HEK293 (cell line): Measurements from ENCODE around the gene SELENOI.

Experiments used
- CTCF ChIA-PET: fragments of 350-600 bp; formaldehyde crosslinking; extraction: SDS; loops from one replicate; lab custom pipeline; 2021; ENCODE audit warnings: antibody characterized with exemption; lab: Yijun Ruan, JAX
- POLR2A ChIA-PET: fragments of 300-600 bp; formaldehyde crosslinking; extraction: SDS; loops from one replicate; lab custom pipeline; 2020; ENCODE audit warnings: antibody characterized with exemption, inconsistent platforms; lab: Yijun Ruan, JAX
- H3K27ac ChIP-seq: fragments of 200-500 bp; sonication (Bioruptor generic); 2 replicates; pipeline ENCODE4 v1.5.1; 2014; ENCODE audit warnings: low read depth, low read length, control low read depth, inconsistent platforms; ENCODE audit errors: extremely low read depth
- H3K36me3 ChIP-seq, 2 experiments: fragments of 200-500 bp in 1 of 2; sonication (Bioruptor generic) in 1 of 2; 1 replicate in 1 of 2; 2 replicates in 1 of 2; pipeline ENCODE4 v1.5.1; 2014 to 2017; ENCODE audit warnings: inconsistent platforms in 2 of 2, low read length in 2 of 2; ENCODE audit not compliant: control insufficient read depth in 2 of 2, insufficient read depth in 1 of 2
- H3K4me1 ChIP-seq: fragments of 200-500 bp; sonication (Bioruptor generic); 2 replicates; pipeline ENCODE4 v1.5.1; 2014; ENCODE audit warnings: mild to moderate bottlenecking, low read length, inconsistent platforms; ENCODE audit not compliant: control insufficient read depth, insufficient read depth
- H3K4me3 ChIP-seq: 2 replicates; pipeline ENCODE4 v1.5.1; 2011; ENCODE audit warnings: low read depth, mild to moderate bottlenecking, control low read depth, low read length, moderate library complexity
- H3K9me3 ChIP-seq: fragments of 200-500 bp; sonication (Bioruptor generic); 2 replicates; pipeline ENCODE4 v1.5.1; 2014; ENCODE audit warnings: low read depth, low read length, inconsistent platforms; ENCODE audit not compliant: control insufficient read depth, insufficient read depth
- FEZF1 ChIP-seq: fragments of 450-650 bp; formaldehyde crosslinking; IDR thresholded peaks from 2 replicates; pipeline ENCODE4 v1.5.1; 2016; ENCODE audit warnings: missing biosample characterization, missing genetic modification characterization
- IKZF3 ChIP-seq: fragments of 450-650 bp; IDR thresholded peaks from 2 replicates; pipeline ENCODE4 v1.5.0; 2018; ENCODE audit warnings: missing biosample characterization, mild to moderate bottlenecking, missing genetic modification characterization, moderate library complexity
- KLF8 ChIP-seq: fragments of 450-650 bp; formaldehyde crosslinking; IDR thresholded peaks from 2 replicates; pipeline ENCODE4 v1.5.1; 2016; ENCODE audit warnings: missing biosample characterization, missing genetic modification characterization
- OSR2 ChIP-seq: fragments of 450-650 bp; formaldehyde crosslinking; IDR thresholded peaks from 2 replicates; pipeline ENCODE4 v1.5.1; 2016; ENCODE audit warnings: missing biosample characterization, missing genetic modification characterization
- REPIN1 ChIP-seq: fragments of 450-650 bp; formaldehyde crosslinking; IDR thresholded peaks from 2 replicates; pipeline ENCODE4 v1.5.1; 2017; ENCODE audit warnings: missing biosample characterization, missing genetic modification characterization, low read depth
- SP7 ChIP-seq: fragments of 450-650 bp; formaldehyde crosslinking; IDR thresholded peaks from 2 replicates; pipeline ENCODE4 v1.5.1; 2016; ENCODE audit warnings: missing biosample characterization, missing genetic modification characterization
- TRIM28 ChIP-seq: IDR thresholded peaks from 2 replicates; pipeline ENCODE4 v1.6.1; 2011; ENCODE audit warnings: low read length, control low read depth, borderline replicate concordance
- ZNF211 ChIP-seq: fragments of 450-650 bp; formaldehyde crosslinking; IDR thresholded peaks from 2 replicates; pipeline ENCODE4 v1.5.1; 2016; ENCODE audit warnings: low read depth, missing biosample characterization, missing genetic modification characterization
- ZNF223 ChIP-seq: fragments of 450-650 bp; formaldehyde crosslinking; IDR thresholded peaks from 2 replicates; pipeline ENCODE4 v1.5.1; 2016; ENCODE audit warnings: missing biosample characterization, missing genetic modification characterization
- ZNF266 ChIP-seq: fragments of 450-650 bp; formaldehyde crosslinking; IDR thresholded peaks from 2 replicates; pipeline ENCODE4 v1.5.1; 2016; ENCODE audit warnings: missing biosample characterization, missing genetic modification characterization, low read depth
- ZNF274 ChIP-seq, 2 experiments: fragments of 200-500 bp in 1 of 2; fragments of 450-650 bp in 1 of 2; sonication (Bioruptor generic) in 1 of 2; formaldehyde crosslinking in 1 of 2; IDR thresholded peaks; 2 replicates each; pipeline versions ENCODE4 v1.5.1 to v1.6.1; 2014 to 2016; ENCODE audit warnings: borderline replicate concordance in 1 of 2, inconsistent platforms in 1 of 2, low read length in 1 of 2, missing biosample characterization in 1 of 2, missing genetic modification characterization in 1 of 2
- ZNF394 ChIP-seq: fragments of 450-650 bp; formaldehyde crosslinking; IDR thresholded peaks from 2 replicates; pipeline ENCODE4 v1.5.1; 2016; ENCODE audit warnings: missing biosample characterization, missing genetic modification characterization, mild to moderate bottlenecking, moderate library complexity, borderline replicate concordance
- ZNF571 ChIP-seq: fragments of 450-650 bp; formaldehyde crosslinking; IDR thresholded peaks from 2 replicates; pipeline ENCODE4 v1.5.0; 2017; ENCODE audit warnings: missing biosample characterization, missing genetic modification characterization
- ZNF624 ChIP-seq: fragments of 450-650 bp; formaldehyde crosslinking; IDR thresholded peaks from 2 replicates; pipeline ENCODE4 v1.5.1; 2017; ENCODE audit warnings: missing biosample characterization, missing genetic modification characterization
- ZNF660 ChIP-seq: fragments of 450-650 bp; IDR thresholded peaks from 2 replicates; pipeline ENCODE4 v1.5.1; 2018; ENCODE audit warnings: missing biosample characterization, mild to moderate bottlenecking, missing genetic modification characterization
- ZNF791 ChIP-seq: fragments of 450-650 bp; formaldehyde crosslinking; IDR thresholded peaks from 2 replicates; pipeline ENCODE4 v1.5.1; 2016; ENCODE audit warnings: missing biosample characterization, missing genetic modification characterization
- TF ChIP-seq, protein P1 (sequence below): fragments of 450-650 bp; formaldehyde crosslinking; conservative IDR thresholded peaks from 2 replicates; pipeline ENCODE4 v1.5.1; 2016; ENCODE audit warnings: low read depth, missing biosample characterization, missing genetic modification characterization
- TF ChIP-seq, protein P2 (sequence below): fragments of 450-650 bp; formaldehyde crosslinking; IDR thresholded peaks from 2 replicates; pipeline ENCODE4 v1.5.1; 2016; ENCODE audit warnings: missing biosample characterization, missing genetic modification characterization
- TF ChIP-seq, protein P3 (sequence below): sonication (generic); formaldehyde crosslinking; IDR thresholded peaks from 2 replicates; pipeline ENCODE4 v1.8.1; 2022; ENCODE audit warnings: mild to moderate bottlenecking, moderate library complexity, missing genetic modification reagents
- TF ChIP-seq, protein P4 (sequence below): fragments of 450-650 bp; formaldehyde crosslinking; IDR thresholded peaks from 2 replicates; pipeline ENCODE4 v1.5.1; 2016; ENCODE audit warnings: missing biosample characterization, missing genetic modification characterization
- TF ChIP-seq, protein P5 (sequence below): fragments of 450-650 bp; formaldehyde crosslinking; IDR thresholded peaks from 2 replicates; pipeline ENCODE4 v1.5.1; 2017; ENCODE audit warnings: missing biosample characterization, missing genetic modification characterization

SELENOI gene

DNA sequence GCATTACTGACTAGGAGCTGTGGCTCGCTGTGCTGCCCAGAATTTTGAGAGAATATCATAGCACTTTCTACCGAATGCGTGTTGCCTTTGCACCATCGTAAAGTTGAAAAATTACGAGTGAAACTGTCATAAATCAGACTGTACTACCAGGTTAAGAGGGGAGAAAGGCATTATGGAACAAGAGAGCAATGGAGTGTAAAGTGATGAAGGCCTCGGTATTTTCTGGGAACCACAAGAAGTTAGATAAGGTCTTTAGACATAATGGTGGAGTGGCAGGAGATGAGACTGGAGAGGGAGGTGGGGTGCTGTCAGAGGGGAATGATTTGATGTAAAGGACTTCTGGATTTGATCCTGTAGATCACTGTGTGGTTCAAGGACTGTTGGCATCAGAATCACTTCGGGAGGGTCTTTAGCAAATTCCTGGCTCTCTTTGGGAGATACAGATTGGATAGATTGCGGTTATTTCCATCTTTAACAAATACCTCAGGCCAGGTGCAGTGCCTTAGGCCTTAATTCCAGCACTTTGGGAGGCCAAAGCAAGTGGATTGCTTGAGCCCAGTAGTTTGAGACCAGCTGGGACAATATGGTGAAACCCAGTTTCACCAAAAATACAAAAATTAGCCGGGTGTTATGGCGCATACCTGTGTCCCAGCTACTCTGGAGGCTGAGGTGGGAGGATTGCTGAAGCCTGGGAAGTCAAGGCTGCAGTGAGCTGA is 5.6 kb downstream of the SELENOI start:
- CTCF ChIA-PET: interaction anchor here (0.8 to 1.2 kb wide), 2 partner anchors 9 to 118 kb away, joined by 3 to 4 read pairs; no protein-coding TSS in a partner anchor
- Histone ChIP-seq H3K27ac (peak overlapping the region; percentile 13), H3K4me3 (no peak overlapping the region), H3K4me1 (peaks cover 14% of the 10 kb centered on the region; the same call in 1 of the 2 replicates), H3K9me3 (no peaks in the 10 kb centered on the region), H3K36me3 (no peaks in the 10 kb centered on the region)
- POLR2A ChIA-PET: no interaction called here
- TF ChIP-seq IKZF3 (tag by site-specific recombination): no peak
- no peak for TF ChIP-seq ZNF266
- no peak for TF ChIP-seq KLF8 (tag by site-specific recombination)
- no peak for TF ChIP-seq ZNF274 (IDR thresholded peaks at IDR 0.05; ENCODE audit: low read length)
- no peak for TF ChIP-seq ZNF274 (tag by site-specific recombination; IDR thresholded peaks at IDR 0.05; ENCODE audit: borderline replicate concordance)
- TF ChIP-seq, protein P1, sequence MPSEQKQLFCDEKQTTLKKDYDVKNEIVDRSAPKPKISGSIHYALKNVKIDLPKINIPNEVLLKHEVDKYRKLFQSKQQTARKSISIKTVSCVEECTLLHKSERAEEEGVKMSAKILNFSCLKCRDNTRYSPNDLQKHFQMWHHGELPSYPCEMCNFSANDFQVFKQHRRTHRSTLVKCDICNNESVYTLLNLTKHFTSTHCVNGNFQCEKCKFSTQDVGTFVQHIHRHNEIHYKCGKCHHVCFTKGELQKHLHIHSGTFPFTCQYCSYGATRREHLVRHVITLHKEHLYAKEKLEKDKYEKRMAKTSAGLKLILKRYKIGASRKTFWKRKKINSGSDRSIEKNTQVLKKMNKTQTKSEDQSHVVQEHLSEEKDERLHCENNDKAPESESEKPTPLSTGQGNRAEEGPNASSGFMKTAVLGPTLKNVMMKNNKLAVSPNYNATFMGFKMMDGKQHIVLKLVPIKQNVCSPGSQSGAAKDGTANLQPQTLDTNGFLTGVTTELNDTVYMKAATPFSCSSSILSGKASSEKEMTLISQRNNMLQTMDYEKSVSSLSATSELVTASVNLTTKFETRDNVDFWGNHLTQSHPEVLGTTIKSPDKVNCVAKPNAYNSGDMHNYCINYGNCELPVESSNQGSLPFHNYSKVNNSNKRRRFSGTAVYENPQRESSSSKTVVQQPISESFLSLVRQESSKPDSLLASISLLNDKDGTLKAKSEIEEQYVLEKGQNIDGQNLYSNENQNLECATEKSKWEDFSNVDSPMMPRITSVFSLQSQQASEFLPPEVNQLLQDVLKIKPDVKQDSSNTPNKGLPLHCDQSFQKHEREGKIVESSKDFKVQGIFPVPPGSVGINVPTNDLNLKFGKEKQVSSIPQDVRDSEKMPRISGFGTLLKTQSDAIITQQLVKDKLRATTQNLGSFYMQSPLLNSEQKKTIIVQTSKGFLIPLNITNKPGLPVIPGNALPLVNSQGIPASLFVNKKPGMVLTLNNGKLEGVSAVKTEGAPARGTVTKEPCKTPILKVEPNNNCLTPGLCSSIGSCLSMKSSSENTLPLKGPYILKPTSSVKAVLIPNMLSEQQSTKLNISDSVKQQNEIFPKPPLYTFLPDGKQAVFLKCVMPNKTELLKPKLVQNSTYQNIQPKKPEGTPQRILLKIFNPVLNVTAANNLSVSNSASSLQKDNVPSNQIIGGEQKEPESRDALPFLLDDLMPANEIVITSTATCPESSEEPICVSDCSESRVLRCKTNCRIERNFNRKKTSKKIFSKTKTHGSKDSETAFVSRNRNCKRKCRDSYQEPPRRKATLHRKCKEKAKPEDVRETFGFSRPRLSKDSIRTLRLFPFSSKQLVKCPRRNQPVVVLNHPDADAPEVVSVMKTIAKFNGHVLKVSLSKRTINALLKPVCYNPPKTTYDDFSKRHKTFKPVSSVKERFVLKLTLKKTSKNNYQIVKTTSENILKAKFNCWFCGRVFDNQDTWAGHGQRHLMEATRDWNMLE (tag by site-specific recombination): no peak
- TF ChIP-seq ZNF660: no peak
- TF ChIP-seq ZNF394 (tag by site-specific recombination): no peak
- peak; percentile 53; the same call in 1 of the 2 replicates for TF ChIP-seq FEZF1
- TF ChIP-seq REPIN1: no peak
- TF ChIP-seq, protein P2, sequence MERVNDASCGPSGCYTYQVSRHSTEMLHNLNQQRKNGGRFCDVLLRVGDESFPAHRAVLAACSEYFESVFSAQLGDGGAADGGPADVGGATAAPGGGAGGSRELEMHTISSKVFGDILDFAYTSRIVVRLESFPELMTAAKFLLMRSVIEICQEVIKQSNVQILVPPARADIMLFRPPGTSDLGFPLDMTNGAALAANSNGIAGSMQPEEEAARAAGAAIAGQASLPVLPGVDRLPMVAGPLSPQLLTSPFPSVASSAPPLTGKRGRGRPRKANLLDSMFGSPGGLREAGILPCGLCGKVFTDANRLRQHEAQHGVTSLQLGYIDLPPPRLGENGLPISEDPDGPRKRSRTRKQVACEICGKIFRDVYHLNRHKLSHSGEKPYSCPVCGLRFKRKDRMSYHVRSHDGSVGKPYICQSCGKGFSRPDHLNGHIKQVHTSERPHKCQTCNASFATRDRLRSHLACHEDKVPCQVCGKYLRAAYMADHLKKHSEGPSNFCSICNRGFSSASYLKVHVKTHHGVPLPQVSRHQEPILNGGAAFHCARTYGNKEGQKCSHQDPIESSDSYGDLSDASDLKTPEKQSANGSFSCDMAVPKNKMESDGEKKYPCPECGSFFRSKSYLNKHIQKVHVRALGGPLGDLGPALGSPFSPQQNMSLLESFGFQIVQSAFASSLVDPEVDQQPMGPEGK (tag by site-specific recombination): no peak
- TF ChIP-seq, protein P3, sequence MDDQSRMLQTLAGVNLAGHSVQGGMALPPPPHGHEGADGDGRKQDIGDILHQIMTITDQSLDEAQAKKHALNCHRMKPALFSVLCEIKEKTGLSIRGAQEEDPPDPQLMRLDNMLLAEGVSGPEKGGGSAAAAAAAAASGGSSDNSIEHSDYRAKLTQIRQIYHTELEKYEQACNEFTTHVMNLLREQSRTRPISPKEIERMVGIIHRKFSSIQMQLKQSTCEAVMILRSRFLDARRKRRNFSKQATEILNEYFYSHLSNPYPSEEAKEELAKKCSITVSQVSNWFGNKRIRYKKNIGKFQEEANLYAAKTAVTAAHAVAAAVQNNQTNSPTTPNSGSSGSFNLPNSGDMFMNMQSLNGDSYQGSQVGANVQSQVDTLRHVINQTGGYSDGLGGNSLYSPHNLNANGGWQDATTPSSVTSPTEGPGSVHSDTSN (CRISPR knock-in tag): no peak
- TF ChIP-seq, protein P4, sequence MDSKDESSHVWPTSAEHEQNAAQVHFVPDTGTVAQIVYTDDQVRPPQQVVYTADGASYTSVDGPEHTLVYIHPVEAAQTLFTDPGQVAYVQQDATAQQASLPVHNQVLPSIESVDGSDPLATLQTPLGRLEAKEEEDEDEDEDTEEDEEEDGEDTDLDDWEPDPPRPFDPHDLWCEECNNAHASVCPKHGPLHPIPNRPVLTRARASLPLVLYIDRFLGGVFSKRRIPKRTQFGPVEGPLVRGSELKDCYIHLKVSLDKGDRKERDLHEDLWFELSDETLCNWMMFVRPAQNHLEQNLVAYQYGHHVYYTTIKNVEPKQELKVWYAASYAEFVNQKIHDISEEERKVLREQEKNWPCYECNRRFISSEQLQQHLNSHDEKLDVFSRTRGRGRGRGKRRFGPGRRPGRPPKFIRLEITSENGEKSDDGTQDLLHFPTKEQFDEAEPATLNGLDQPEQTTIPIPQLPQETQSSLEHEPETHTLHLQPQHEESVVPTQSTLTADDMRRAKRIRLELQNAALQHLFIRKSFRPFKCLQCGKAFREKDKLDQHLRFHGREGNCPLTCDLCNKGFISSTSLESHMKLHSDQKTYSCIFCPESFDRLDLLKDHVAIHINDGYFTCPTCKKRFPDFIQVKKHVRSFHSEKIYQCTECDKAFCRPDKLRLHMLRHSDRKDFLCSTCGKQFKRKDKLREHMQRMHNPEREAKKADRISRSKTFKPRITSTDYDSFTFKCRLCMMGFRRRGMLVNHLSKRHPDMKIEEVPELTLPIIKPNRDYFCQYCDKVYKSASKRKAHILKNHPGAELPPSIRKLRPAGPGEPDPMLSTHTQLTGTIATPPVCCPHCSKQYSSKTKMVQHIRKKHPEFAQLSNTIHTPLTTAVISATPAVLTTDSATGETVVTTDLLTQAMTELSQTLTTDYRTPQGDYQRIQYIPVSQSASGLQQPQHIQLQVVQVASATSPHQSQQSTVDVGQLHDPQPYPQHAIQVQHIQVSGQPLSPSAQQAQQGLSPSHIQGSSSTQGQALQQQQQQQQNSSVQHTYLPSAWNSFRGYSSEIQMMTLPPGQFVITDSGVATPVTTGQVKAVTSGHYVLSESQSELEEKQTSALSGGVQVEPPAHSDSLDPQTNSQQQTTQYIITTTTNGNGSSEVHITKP: peak; percentile 40; the same call in 1 of the 2 replicates
- TF ChIP-seq OSR2: peak; percentile 68; the same call in 1 of the 2 replicates
- TF ChIP-seq ZNF791 (tag by site-specific recombination): no peak
- 0 out of 2 replicates have a peak, but pooled peaks have one; percentile 31 for TF ChIP-seq SP7 (tag by site-specific recombination)
- TF ChIP-seq, protein P5, sequence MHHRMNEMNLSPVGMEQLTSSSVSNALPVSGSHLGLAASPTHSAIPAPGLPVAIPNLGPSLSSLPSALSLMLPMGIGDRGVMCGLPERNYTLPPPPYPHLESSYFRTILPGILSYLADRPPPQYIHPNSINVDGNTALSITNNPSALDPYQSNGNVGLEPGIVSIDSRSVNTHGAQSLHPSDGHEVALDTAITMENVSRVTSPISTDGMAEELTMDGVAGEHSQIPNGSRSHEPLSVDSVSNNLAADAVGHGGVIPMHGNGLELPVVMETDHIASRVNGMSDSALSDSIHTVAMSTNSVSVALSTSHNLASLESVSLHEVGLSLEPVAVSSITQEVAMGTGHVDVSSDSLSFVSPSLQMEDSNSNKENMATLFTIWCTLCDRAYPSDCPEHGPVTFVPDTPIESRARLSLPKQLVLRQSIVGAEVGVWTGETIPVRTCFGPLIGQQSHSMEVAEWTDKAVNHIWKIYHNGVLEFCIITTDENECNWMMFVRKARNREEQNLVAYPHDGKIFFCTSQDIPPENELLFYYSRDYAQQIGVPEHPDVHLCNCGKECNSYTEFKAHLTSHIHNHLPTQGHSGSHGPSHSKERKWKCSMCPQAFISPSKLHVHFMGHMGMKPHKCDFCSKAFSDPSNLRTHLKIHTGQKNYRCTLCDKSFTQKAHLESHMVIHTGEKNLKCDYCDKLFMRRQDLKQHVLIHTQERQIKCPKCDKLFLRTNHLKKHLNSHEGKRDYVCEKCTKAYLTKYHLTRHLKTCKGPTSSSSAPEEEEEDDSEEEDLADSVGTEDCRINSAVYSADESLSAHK (tag by site-specific recombination): no peak
- no peak for TF ChIP-seq ZNF223 (tag by site-specific recombination)
- TF ChIP-seq ZNF571 (tag by site-specific recombination): no peak
- TF ChIP-seq ZNF211 (tag by site-specific recombination): no peak
- TF ChIP-seq TRIM28: no peak
- TF ChIP-seq ZNF624: no peak
